GM19395 (cell line): ENCODE measurements around the gene SLC26A8.
"Not testable (repeated sequence)": the region's sequence is repeated elsewhere in the genome, so short reads cannot be mapped to it uniquely, and the experiment has no call there.

Experiments
- ATAC-seq: cut with Tn5 transposase; IDR thresholded peaks from one replicate; pipeline ENCODE4 v1.9.1; 2021; ENCODE audit warnings: mild to moderate bottlenecking, moderate library complexity; ENCODE audit not compliant: unreplicated experiment

SLC26A8 gene

DNA sequence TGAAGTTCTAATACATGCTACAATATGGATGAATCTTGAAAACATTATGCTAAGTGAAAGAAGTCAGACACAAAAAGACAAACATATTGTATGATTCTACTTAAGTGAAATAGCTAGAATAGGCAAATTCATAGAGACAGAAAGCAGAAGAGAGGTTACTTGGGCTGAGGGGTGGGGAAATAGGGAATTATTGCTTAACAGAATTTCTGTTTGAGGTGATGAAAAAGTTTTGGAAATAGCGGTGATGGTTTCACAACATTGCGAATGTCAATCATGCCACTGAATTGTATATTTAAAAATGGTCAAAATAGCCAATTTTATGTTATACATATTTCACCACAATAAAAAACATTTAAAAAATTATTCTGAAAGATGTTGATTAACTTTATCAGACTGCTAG lies 6.1 kb downstream of the SLC26A8 start:
- no peak for ATAC-seq

DNA sequence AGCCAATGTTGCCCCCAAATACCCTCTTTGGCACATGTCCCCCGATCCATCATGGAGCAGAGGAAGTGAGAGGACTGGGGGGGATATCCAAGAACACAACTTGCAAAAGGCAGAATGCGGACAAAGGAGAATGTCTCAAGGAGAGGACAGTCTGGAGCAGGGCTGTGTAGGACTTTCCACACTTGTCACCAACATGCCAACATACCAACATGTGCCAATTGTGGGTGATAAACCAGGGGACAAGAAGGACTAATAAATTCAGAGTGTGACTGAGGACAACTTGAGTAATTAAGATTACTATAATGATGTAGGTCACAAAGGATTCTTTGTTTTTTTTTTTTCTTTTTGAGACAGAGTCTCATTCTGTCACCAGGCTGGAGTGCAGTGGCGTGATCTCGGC lies 8.8 kb downstream of the SLC26A8 start:
- ATAC-seq, result no peak

DNA sequence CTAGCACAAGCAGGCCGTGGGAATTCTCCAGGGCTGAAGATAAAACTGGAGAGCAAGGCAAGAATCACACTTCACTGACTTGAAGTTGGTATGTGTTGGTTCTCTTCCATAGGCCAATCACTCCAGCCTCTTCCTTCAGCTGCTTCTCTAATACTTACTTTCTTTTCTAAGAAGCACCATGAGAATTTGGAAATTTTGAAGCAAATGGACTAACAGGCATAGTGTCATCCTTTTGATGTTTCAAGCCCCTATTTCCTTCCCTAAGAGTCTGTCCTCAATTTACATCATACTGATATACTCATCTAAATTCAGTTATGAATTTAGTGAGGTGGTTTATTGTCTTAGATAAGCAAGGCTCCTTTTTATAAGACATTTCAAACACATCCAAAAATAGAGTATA lies 24.0 kb downstream of the SLC26A8 start:
- no peak for ATAC-seq

GRCh38 chr6:35993150-35993549 lies 31.3 kb downstream of the SLC26A8 start:
- ATAC-seq, result no peak

- not testable (repeated sequence) for ATAC-seq
Measured at GRCh38 chr6:35988047-35988446, 36.4 kb downstream of the SLC26A8 start.

GRCh38 chr6:35984701-35985100 lies 39.7 kb downstream of the SLC26A8 start:
- no peak for ATAC-seq

GRCh38 chr6:35980991-35981645 lies 43.3 kb downstream of the SLC26A8 start:
- no peak for ATAC-seq

GRCh38 chr6:35980126-35980525 lies 44.3 kb downstream of the SLC26A8 start:
- not testable (repeated sequence) for ATAC-seq

DNA sequence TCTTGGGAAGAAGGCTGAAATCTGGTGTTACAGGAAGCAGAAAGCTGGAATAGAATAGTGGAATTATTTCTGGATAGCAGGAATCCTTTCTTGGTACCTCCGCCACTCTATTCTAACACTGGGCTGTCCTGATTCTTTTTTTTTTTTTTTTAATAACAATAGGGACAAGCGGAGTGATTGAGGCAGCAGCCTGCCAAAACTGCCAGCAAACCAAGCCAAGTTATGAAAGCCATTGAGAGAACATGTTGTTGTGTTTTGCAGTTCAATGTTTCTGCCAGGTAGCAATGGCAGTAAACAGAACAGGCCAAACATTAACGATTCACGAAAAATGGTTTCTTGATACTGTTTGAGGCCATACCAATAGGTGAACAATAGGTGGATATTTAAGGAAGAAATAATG lies 47.1 kb downstream of the SLC26A8 start:
- no peak for ATAC-seq

- peak; percentile 73 for ATAC-seq
Measured at GRCh38 chr6:35973670-35974222, 50.7 kb downstream of the SLC26A8 start.

GRCh38 chr6:35972471-35973367 lies 51.7 kb downstream of the SLC26A8 start:
- ATAC-seq, result no peak

GRCh38 chr6:35970181-35970580 lies 54.3 kb downstream of the SLC26A8 start:
- no peak for ATAC-seq

GRCh38 chr6:35969646-35970045 lies 54.8 kb downstream of the SLC26A8 start:
- no peak for ATAC-seq

DNA sequence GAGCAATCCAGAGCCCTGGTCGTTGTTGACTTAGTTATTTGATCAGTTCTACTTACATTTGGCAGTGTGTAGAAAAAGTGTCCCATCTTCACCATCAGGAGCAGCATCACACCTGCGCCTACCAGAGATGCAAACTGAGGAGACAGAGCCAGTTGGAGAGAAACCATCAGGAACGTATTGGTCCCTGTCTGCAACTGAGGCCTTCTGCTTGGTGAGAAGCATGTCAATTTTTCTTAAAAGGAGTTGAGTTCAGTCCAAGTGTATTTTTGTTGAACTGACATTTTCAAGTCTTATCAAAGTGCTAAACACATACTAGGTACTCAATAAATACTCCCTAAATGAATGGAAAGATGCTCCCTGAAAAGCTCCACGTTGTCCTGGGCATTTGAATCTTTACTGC lies 55.6 kb downstream of the SLC26A8 start:
- no peak for ATAC-seq

DNA sequence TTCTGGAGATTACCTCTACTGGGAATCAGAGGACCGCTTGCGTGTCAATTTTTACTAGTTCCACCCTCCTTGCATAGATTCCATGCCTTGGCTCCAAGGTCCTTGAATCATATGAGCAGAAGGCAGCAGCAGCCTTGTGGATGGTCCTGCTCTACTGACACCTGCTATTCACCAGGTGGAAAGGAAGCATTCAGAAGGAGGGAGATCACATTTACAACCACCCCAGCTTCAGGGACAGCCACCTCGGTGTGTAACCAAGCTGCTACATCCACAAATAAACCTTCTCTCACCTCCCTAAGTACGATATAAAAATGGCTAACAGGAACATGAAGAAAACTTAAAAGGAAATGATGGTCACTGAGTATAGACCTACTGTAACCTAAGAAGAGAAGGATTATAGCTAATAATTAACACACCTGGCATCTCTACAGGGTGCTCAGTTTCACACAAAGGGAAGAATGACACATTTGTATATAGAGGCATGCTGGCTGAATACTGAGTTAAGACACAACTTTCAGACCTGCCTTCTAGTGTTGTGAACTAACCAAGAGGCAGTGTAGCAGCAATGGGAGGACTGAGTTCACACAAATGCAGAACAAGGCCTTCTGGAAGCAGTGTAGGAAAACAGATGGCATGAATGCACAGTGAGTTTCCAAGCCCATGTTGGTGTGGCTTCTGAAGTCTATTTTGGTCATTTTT lies 57.2 kb downstream of the SLC26A8 start:
- ATAC-seq, result no peak

- ATAC-seq, result no peak
Measured at GRCh38 chr6:35962779-35963560, 61.5 kb downstream of the SLC26A8 start.

- no peak for ATAC-seq
Measured at GRCh38 chr6:35960187-35960586, 64.3 kb downstream of the SLC26A8 start.

DNA sequence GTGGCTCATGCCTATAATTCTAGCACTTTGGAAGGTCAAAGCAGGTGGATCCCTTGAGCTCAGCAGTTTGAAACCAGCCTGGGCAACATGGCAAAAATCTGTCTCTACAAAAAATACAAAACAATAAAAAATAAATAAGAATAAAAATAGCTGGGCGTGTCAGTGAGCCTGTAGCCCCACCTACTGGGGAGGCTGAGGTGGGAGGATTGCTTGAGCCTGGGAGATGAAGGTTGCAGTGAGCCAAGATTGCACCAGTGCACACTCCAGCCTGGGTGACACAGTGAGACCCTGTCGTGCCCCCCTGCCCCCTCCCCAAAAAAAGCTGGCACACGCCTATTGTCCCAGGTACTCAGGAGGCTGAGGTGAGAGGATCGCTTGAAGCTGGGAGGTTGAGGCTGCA lies 68.5 kb downstream of the SLC26A8 start:
- no peak for ATAC-seq

GRCh38 chr6:35955521-35955920 lies 68.9 kb downstream of the SLC26A8 start:
- ATAC-seq, result no peak

GRCh38 chr6:35955071-35955470 lies 69.4 kb downstream of the SLC26A8 start:
- ATAC-seq, result no peak

DNA sequence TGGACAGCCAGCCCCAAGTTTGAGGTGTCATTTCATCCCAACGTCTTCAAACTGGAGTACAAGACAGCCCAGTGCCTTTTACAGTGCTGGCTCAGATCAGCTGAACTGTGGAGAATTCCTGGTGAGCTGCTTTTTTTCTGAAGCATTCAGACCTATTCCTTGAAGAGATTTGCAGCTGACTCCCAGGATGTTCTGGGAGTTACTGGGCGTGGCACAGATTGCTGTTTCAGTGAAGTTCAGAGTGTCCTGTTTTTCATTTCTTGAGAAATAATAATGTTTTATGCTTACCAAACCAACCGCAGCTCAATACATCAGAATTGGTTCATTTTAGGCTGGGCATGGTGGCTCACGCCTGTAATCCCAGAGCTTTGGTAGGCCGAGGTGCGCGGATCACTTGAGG lies 70.1 kb downstream of the SLC26A8 start:
- ATAC-seq, result no peak
